Progenitor cell of endocrine pancreas (in vitro differentiated cells): ENCODE measurements around the gene CYP26B1. TPM values are rescaled to one million over a fixed set of nuclear protein-coding genes. Genes with fewer than 3 reads are reported as not detected.
A peak's percentile ranks its signal among the peaks of the same experiment; 100 is the strongest.

ENCODE experiments used
- DNase-seq: peaks from one replicate; pipeline ENCODE4 v3.0.0; 2021; ENCODE audit warnings: low spot score; ENCODE audit not compliant: unreplicated experiment
- H3K27ac Mint-ChIP-seq: 2 replicates; pipeline ENCODE4 v1.8.0; 2021; ENCODE audit warnings: mild to moderate bottlenecking, moderate library complexity, mixed read lengths
- H3K27me3 Mint-ChIP-seq: 2 replicates; pipeline ENCODE4 v1.8.0; 2021; ENCODE audit warnings: mixed read lengths
- H3K36me3 Mint-ChIP-seq: 2 replicates; pipeline ENCODE4 v1.8.0; 2022; ENCODE audit warnings: mixed read lengths; ENCODE audit not compliant: insufficient read depth
- H3K4me1 Mint-ChIP-seq: 2 replicates; pipeline ENCODE4 v1.8.0; 2021; ENCODE audit warnings: low read depth, mixed read lengths
- H3K4me3 Mint-ChIP-seq: 2 replicates; pipeline ENCODE4 v1.8.0; 2021; ENCODE audit warnings: low read depth, mild to moderate bottlenecking, moderate library complexity, mixed read lengths
- H3K9me3 Mint-ChIP-seq: 2 replicates; pipeline ENCODE4 v1.8.0; 2021; ENCODE audit warnings: low read depth, mixed read lengths
- total RNA-seq: library from RNA; stranded (reverse); gene quantifications from 2 replicates; pipeline ENCODE4 v1.2.1, GENCODE V29; 2021
- TF ChIP-seq, protein P1 (sequence below): fragments of 200-600 bp; sonication (generic); IDR thresholded peaks from one replicate; pipeline ENCODE4 v1.5.0; 2021; ENCODE audit warnings: antibody characterized with exemption, mild to moderate bottlenecking; ENCODE audit not compliant: unreplicated experiment

Gene CYP26B1
- total RNA-seq, 1 donor from 2014 or later = 31.5 TPM

GRCh38 chr2:72148003-72148836 is 558 bp upstream of the CYP26B1 start:
- Mint-ChIP-seq H3K4me3 (peak overlapping the region; percentile 96), H3K9me3 (no peaks in the 10 kb centered on the region), H3K27me3 (peaks cover 46% of the 10 kb centered on the region), H3K4me1 (peaks cover 33% of the 10 kb centered on the region), H3K27ac (peak overlapping the region; percentile 85), H3K36me3 (no peaks in the 10 kb centered on the region)
- DNase-seq = no peak
- TF ChIP-seq, protein P1, sequence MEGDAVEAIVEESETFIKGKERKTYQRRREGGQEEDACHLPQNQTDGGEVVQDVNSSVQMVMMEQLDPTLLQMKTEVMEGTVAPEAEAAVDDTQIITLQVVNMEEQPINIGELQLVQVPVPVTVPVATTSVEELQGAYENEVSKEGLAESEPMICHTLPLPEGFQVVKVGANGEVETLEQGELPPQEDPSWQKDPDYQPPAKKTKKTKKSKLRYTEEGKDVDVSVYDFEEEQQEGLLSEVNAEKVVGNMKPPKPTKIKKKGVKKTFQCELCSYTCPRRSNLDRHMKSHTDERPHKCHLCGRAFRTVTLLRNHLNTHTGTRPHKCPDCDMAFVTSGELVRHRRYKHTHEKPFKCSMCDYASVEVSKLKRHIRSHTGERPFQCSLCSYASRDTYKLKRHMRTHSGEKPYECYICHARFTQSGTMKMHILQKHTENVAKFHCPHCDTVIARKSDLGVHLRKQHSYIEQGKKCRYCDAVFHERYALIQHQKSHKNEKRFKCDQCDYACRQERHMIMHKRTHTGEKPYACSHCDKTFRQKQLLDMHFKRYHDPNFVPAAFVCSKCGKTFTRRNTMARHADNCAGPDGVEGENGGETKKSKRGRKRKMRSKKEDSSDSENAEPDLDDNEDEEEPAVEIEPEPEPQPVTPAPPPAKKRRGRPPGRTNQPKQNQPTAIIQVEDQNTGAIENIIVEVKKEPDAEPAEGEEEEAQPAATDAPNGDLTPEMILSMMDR = no peak

DNA sequence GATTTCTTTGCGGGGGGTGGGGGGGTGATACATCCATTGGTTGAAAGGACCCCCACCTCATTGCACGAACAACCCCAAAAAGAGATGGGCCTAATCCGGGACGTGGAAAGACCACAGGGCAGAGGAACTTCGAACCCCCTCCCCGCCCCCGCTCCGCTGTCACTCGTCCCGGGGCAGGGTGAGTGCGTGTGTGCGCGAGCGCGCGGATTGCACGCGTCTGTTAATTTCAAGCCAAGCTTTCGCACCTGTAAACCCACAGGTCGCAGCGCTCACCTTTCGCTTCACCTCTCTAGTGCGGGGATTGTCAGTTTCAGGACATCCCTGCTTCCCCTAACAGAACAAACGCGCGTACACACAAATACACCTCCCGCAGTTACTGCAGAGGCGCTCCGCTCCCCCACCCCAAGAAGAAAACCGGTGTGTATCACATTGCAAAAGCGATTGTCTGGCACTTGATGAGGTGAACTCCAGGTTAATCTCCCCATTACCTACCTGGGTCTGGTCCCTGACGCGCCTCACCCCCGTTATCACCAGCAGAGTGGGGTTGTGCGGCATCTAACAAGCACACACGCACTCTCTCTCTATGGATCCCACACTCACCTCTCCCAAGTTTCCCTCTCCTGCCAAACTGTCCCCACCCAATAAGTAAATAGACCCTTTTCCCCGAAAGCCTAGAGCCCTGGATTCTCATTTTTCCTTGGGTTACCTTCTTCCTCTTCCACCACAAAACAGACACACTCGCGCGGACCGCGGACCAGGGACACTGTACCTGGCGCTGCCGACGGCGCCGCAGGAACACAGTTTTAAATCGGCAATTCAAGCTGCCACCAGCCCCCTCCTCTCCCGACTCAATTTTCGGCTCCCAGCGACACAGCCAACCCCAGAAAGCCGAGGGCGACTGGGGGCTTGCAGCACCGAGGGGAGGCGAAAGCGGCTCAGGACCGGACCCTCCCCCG is 1.0 kb downstream of the CYP26B1 start:
- no peaks in the 10 kb centered on the region for H3K9me3 Mint-ChIP-seq
- peak overlapping the region; percentile 79 for H3K4me3 Mint-ChIP-seq
- TF ChIP-seq, protein P1 = no peak
- peaks cover 52% of the 10 kb centered on the region for H3K27me3 Mint-ChIP-seq
- H3K27ac Mint-ChIP-seq = peak overlapping the region; percentile 46
- DNase-seq = no peak
- H3K4me1 Mint-ChIP-seq = peaks cover 32% of the 10 kb centered on the region
- H3K36me3 Mint-ChIP-seq = peaks cover 2% of the 10 kb centered on the region

DNA sequence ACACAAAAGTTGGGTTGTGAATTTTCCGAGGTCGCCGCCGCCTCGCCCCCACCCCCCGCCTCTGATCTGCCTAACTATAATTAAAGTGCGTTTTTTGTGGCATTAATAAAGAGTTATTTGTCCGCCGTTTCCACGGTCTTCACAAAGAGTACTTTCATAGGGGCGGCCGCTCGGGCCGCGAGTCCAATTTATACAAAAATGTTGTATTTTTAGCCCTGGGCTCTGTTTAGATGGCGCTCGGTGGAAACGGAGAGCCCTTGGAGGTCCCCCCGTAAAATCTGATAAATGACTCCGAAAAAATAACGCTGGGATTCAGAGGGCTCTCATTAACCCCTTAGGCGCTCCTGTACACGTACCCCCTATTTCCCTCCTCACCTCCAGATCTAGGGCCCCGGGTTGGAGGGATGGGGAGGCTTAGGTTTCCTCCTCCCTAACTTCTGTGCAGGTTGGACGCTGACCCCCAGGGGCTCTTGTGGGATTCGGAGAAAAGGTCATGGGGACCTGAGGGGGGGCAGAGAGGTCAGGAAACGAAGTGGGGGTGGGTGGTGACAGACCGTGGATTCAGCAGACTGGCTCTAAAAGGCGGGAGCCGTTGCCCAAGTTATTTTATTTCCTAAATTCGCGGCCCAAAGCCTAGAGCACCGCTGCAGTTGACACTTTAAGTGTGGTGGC is 1.9 kb downstream of the CYP26B1 start:
- Mint-ChIP-seq H3K27me3 (peaks cover 48% of the 10 kb centered on the region), H3K36me3 (peaks cover 2% of the 10 kb centered on the region), H3K4me3 (peak overlapping the region; percentile 79), H3K9me3 (no peaks in the 10 kb centered on the region), H3K27ac (peak overlapping the region; percentile 89), H3K4me1 (peaks cover 30% of the 10 kb centered on the region)
- TF ChIP-seq, protein P1 = no peak
- no peak for DNase-seq

DNA sequence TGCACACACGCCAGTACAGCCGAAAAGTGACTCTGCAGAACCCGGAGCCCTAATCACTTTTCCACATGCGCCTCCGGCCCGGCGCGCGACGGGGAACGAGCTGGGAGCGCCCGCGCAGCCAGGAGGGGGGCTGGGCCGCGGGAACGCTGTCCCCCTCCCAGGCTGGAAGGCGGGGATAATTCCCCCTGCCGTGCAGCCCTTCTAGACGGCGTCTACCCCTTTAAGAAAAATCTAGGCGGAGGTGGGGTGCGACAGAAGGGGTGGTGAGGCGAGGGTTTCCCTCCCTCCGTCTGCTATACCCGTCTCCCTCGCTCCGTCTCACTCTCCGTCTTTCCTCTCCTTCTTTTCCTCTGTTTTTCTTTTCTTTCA is 2.4 kb downstream of the CYP26B1 start:
- Mint-ChIP-seq H3K4me3 (peak overlapping the region; percentile 79), H3K27ac (peak overlapping the region; percentile 89), H3K27me3 (peaks cover 47% of the 10 kb centered on the region)

More for the DNA sequence above, 2.4 kb downstream of the CYP26B1 start:
- TF ChIP-seq, protein P1 = no peak
- Mint-ChIP-seq H3K4me1 (peaks cover 30% of the 10 kb centered on the region), H3K36me3 (peaks cover 2% of the 10 kb centered on the region), H3K9me3 (no peaks in the 10 kb centered on the region)
- DNase-seq = no peak
